ENCODE results near the gene SSB. TPM values are rescaled to one million over a fixed set of nuclear protein-coding genes. Genes with fewer than 3 reads are reported as not detected.

Gene SSB
- total and polyA plus RNA-seq, 9 of the 15 experiments (the other 6 are each of a cell fraction or from before 2014, with no cell fraction given) = 317 to 849 (median 515) TPM

- no peaks in the 10 kb centered on the region for H3K9me1 ChIP-seq (ENCODE audit: control insufficient read depth, insufficient read depth, low read length)
- no peaks in the 10 kb centered on the region for H3K79me2 ChIP-seq (ENCODE audit: control insufficient read depth, insufficient read depth, low read length)
- intact Hi-C loops (cut with micrococcal nuclease) = no loop called here
- H3K27me3 ChIP-seq (ENCODE audit: control insufficient read depth in 2 of 2, insufficient read depth in 2 of 2, low read length in 2 of 2) = no peaks in the 10 kb centered on the region; a peak in 1 of 5 replicates
- peak; percentile 55; the same call in 2 of the 3 replicates for ATAC-seq
- WGBS (ENCODE audit: insufficient coverage, low coverage, missing lambda C conversion rate) = 52% methylated on average over 3 of the region's 3 CpGs
- no peaks in the 10 kb centered on the region for H3K4me1 ChIP-seq (replicated peaks in 1 of 2; ENCODE audit: control insufficient read depth in 2 of 2, insufficient read depth in 2 of 2, low read length in 2 of 2)
- no peak for FAIRE-seq
- no peaks in the 10 kb centered on the region for H4K20me1 ChIP-seq (replicated peaks; ENCODE audit: control insufficient read depth, insufficient read depth, low read length)
- in situ Hi-C loops (cut with MboI) = no loop called here
- H3K4me2 ChIP-seq (ENCODE audit: insufficient read depth, low read length) = no peak overlapping the region
- no peaks in the 10 kb centered on the region for H3K9me3 ChIP-seq (replicated peaks; ENCODE audit: control insufficient read depth, insufficient read depth, low read depth, low read length)
- BruUV-seq (replicated peaks) = no TSS peak
- ChIA-PET POLR2A (interaction anchor here (2.5 kb wide), 1 partner anchor 11 kb away, joined by 5 read pairs; no protein-coding TSS in a partner anchor), CTCF (ENCODE audit: low intra/inter-chr PET ratio) (no interaction called here)
- no peak overlapping the region for H3K9ac ChIP-seq (ENCODE audit: insufficient read depth in 1 of 2, low read depth in 2 of 2, low read length in 2 of 2)
- no peak overlapping the region for H3K27ac ChIP-seq (ENCODE audit: extremely low read depth, low read depth, low read length)
- H2AFZ ChIP-seq (ENCODE audit: low read depth, low read length) = no peak overlapping the region
- H3K36me3 ChIP-seq (ENCODE audit: control insufficient read depth, insufficient read depth, low read length) = peaks cover 34% of the 10 kb centered on the region
- DNase-seq (ENCODE audit: extremely low read depth in 1 of 4, low spot score in 3 of 4) = no peak
- no peak overlapping the region for H3K4me3 ChIP-seq
- TF ChIP-seq ZNF24 (IDR thresholded peaks at IDR 0.05) (no peak), NFE2L1 (tag; IDR thresholded peaks at IDR 0.05; ENCODE audit: borderline replicate concordance, low read depth) (no peak), ZNF23 (CRISPR knock-in tag; IDR thresholded peaks at IDR 0.05) (no peak), CHD4 (IDR thresholded peaks at IDR 0.05; ENCODE audit: insufficient read depth, insufficient replicate concordance, low read depth, low read length, poor library complexity, severe bottlenecking) (no peak), ZNF318 (IDR thresholded peaks at IDR 0.05; ENCODE audit: borderline replicate concordance in 1 of 2, low read depth in 1 of 2) (no peak), RNF2 (IDR thresholded peaks at IDR 0.05) (no peak)
- TF ChIP-seq, protein P1, sequence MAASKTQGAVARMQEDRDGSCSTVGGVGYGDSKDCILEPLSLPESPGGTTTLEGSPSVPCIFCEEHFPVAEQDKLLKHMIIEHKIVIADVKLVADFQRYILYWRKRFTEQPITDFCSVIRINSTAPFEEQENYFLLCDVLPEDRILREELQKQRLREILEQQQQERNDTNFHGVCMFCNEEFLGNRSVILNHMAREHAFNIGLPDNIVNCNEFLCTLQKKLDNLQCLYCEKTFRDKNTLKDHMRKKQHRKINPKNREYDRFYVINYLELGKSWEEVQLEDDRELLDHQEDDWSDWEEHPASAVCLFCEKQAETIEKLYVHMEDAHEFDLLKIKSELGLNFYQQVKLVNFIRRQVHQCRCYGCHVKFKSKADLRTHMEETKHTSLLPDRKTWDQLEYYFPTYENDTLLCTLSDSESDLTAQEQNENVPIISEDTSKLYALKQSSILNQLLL (CRISPR knock-in tag; IDR thresholded peaks at IDR 0.05; ENCODE audit: borderline replicate concordance) = no peak
Observed at GRCh38 chr2:169752752-169753151, 45.9 kb upstream of the SSB start.
